OCI-LY3 (cell line): ENCODE data around the gene ARHGAP42.

Source experiments
- CTCF ChIP-seq: fragments of 200-600, 300-600 bp; sonication (generic); IDR thresholded peaks from 2 replicates; pipeline ENCODE4 v1.5.1; 2014; ENCODE audit warnings: antibody characterized with exemption, low read length, low read depth
- EZH2phosphoT487 ChIP-seq: fragments of 200-600 bp; shearing (Covaris generic); IDR thresholded peaks from 2 replicates; pipeline ENCODE4 v1.6.1; 2018; ENCODE audit warnings: antibody characterized with exemption, mixed run types, low read depth

GRCh38 chr11:100994966-100995365 lies 307.9 kb downstream of the ARHGAP42 start:
- TF ChIP-seq CTCF (no peak), EZH2phosphoT487 (no peak)
